Inflammatory macrophage treated with lipopolysaccharide for 4 hours (primary cell): ENCODE results near the gene APBB1IP.
"Not testable (repeated sequence)": the region's sequence is repeated elsewhere in the genome, so short reads cannot be mapped to it uniquely, and the experiment has no call there.

Experiments used
- DNase-seq: peaks from one replicate; pipeline ENCODE4 v3.0.0-alpha.2; 2020

Gene APBB1IP

DNA sequence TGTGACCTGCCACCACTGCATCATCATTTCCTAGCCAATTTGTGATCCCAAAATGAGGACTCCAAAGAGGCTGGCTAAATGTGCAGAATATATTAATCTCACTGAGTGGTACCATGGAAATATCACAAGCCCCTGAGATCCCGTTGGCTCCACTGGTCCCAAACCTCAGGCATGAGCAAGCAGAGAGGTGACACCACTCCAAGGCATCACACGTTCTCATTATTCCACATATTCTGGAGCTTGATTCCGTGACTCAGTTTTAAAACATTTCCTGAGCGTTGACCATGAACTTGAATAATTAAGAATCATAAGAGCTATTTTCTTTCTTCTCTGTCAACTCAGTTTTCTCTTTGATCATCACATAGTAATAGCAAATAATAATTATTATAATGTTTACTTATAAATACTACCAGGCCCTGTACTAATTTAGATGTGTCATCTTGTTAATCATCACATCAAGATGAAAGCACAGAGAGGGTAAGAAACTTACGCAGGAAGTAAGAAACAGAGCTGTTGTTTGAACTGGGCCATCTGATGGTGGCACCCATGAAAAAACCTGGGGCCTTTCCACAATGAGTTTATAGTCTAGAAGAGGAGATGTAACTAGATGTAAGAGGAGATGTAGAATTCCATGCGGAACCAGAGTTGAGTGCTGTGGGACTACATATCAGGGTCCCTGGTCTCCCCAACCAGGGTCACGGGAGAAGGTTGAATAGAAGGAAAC, 3.5 kb downstream of the APBB1IP start:
- DNase-seq, result no peak

DNA sequence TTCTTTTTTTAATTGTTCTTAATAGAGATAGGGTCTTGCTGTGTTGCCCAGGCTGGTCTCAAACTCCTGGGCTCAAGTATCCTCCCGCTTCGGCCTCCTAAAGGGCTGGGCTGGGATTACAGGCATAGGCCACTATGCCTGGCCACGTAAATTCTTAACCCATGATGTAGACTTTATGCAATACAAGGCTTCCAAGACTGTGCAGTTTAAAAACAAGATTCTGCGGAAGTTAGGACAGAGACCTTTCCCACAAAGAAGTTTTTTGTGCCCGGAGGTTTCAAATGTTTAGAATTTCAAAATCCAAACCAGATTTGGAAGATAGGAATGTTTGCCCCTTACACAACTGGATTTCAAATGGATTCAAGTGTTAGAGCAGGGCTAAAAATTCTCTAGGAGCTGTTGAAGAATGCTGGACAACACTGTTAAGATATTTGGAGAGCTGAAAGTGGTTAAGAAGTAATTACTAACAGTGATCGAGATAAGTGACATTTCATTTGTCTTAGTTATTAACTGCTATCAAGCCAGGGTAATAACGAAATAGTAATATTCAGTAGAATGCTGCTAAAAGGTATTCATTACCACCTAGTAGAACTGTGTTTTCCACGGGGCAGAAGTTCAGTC, 7.4 kb downstream of the APBB1IP start:
- DNase-seq, result peak; percentile 33

DNA sequence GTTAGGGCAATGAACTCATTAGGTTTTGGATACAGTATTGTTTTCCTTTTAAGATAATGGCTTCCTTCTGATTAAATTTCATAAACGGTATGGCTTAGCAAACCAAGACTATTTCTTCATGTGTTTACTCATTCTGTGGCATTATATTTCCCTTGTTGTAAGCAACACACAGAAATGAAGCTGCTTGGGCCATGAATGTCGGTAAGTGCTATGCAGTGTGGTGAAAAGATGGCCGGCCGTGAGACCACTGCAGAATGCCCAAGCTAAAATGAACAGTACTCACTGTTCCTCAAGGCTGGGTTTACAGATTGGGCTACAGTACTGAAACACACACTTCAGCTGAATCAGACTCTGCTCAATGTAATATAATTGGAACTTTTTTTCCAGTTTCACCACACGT, 8.1 kb downstream of the APBB1IP start:
- peak; percentile 34 for DNase-seq

DNA sequence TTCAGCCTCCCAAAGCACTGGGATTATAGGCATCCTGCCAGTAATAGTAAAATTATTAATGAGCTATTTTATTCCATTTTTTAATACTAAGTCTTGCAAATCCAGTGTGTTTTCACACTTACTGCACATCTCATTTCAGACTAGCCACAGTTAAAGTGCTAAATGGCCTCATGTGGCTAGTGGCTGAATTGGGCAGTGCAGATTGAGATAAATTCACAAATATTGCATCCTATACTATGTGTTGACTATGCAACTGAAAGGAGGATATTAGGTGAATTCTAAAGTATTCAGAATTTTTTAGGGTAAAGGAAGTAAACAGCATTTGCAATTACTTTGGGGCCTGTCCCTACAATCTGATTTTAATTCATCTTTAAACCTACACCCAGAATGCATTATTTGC, 10.2 kb downstream of the APBB1IP start:
- no peak for DNase-seq

DNA sequence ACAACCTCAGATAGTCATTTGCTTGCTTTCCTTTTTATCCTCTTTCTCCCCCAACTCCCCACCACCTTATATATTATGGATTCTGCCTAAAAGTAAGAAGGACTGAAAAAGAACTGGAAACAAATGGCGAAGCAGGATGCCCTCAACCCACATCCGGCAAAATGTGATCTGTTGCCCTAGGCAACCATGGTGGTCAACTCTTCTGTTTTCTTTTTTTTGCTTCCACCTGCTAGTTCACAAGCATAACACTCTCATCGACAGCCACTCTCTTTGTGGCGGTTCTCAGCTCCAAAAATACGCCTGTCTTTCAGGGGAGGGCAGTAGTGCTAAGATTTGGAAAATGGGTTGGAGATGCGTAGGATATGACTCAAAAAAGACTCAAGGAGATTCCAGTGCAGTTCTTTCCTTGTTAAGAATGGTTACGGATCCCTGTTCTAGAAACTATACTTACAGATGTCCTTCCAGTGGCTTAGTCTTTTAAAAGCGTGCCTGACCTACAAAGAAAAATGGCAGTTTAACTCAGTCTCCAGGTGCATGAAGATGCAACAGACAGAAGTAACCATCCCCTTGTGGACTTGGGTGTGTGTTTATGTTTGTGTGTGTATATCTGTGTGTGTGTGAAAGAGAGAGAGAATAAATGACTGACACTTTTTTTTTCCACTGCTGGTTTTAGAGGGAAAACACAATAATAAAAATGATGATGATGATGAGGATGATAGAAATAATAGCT, 10.7 kb downstream of the APBB1IP start:
- no peak for DNase-seq

DNA sequence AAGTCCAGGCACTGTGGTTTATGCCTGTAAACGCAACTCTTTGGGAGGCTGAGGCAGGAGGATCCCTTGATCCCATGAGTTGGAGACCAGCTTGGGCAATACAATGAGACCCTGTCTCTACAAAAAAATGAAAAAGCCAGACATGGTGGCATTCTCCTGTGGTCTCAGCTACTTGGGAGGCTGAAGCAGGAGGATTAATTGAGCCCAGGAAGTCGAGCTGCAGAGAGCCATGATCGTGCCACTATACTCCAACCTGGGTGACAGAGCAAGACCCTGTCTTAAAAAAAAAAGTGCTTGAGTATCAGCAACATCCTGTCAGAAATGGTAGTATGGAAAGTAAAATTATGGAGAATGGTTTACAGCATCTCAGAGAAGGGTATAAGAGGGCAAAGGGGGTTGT, 11.6 kb downstream of the APBB1IP start:
- DNase-seq, result no peak

DNA sequence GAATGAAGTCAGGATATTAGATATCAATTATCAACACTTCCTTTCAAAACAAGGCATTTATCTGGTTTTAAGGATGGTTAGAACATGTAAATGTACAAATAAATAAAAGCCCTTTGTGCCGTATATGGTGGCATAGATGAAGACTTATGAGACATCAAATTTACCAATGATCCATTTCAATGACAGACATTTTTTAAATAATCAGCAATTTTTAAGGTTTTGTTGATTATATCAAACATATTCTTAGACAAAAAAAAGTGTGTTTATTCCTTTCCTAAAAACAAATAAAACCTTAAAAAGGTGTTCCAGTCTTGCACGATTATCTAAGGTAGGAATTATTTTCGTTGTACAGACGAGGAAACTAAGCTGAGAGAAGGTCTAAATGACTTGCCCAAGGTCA, 13.8 kb downstream of the APBB1IP start:
- no peak for DNase-seq

DNA sequence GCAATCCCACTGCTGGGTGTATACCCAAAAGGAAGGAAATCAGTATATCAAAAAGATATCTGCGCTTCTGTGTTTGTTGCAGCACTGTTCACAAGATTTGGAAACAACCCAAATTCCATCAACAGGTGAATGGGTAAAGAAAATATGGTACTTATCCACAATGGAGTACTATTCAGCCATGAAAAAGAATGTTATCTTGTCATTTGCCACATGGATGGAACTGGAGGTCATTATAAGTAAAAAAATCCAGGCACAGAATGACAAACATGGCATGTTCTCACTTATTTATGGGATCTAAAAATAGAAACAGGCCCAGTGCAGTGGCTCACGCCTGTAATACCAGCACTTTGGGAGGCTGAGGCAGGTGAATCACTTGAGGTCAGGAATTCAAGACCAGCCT, 15.7 kb downstream of the APBB1IP start:
- no peak for DNase-seq

DNA sequence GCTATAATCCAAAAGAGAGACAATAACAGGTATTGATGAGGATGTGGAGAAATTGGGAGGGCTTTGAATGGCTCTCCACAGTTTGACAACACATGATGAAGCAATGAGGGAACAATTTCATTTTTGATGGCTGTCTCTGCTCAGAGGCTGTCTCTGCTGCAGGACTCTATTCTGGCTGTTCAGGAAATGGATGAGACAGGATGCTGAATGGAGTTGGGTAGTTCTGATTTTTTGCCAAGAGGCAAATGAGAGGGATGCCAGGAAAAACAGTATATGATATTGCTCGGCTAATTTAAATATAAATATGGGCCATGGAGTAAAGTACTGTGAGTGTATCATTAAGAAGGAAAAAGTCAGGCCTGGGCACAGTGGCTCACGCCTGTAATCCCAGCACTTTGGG, 16.8 kb downstream of the APBB1IP start:
- no peak for DNase-seq

DNA sequence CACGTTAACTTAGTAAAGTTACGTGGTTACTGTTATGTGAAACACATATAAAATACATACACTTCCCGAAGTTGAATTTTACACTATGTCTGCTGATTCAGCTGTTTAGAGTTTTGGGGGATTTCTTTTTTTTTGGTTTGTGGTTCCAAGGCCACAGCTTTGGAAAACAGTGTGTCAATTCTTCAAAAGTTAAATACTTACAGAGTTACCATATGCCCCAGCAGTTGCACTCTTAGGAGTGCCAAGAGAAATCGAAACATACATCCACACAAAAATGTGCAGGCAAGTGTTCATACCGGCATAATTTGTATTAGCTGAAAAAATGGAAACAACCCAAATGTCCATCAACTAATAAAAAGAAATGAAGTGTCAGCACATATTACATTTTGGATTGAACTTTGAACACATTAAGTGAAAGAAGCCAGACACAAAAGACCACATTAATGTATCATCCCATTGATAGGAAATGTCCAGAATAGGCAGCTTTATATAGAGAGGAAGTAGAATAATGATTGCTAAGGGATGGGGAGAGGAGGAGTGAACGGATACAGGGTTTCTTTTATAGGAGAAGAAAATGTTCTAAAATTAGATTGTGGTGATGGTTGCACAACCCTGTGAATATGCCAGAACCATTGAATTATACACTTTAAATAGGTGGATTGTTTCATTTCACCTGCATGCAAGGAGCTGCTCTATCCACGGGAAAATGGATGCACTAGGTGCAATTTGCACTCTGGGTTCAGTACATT, 17.6 kb downstream of the APBB1IP start:
- DNase-seq, result no peak

DNA sequence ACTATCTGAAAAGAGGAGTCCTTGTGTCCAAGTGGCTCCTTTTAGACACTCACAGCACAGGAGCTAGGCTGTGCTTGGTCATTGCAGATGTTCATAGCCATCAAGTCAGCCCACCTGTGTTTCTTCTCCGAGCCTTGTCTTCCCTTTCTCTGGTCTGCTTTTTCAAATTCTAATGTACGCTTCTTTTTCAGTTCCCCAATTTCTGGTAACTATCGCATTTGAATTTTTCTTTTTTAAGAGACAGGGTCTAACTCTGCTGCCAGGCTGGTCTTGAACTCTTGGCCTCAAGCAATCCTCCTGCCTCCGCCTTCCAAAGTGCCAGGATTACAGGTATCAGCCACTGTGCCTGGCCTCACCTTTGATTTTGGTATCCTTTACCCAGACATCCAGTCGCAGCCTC, 18.9 kb downstream of the APBB1IP start:
- no peak for DNase-seq

DNA sequence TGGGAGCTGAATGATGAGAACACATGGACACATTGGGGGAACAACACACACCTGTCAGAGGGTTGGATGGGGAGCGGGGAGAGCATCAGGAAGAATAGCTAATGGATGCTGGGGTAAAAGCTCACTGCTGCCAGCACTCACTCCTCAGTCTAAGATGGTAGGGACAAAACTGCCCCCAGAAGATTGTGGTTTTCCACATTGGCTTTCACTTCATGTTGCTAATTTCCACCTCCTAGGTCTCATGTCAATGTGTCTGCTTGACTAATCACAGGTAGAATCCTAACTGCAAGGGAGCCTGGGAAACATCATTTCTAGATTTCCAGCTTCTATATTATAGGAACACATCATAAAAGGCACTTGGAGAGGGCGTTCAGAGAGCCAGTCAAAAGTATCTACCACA, 22.6 kb downstream of the APBB1IP start:
- DNase-seq, result no peak

DNA sequence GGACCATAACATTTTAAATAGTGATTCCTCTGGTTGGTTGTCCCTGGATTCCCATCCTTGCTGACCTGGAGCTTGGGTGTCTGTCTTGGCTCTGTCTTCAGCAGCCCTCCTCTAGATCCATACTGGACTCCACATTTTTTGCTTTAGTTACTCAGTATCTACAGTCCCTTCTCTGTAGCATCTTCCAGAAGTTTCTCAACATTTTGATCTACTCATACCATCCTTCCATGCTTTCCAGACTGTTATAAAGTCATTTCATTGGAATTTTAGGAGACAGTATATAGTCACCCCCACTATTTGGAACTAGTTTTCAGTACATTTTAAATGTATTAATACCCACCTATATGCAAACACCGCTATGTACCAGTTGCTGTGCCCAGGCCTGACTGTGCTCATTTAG, 25.8 kb downstream of the APBB1IP start:
- no peak for DNase-seq

DNA sequence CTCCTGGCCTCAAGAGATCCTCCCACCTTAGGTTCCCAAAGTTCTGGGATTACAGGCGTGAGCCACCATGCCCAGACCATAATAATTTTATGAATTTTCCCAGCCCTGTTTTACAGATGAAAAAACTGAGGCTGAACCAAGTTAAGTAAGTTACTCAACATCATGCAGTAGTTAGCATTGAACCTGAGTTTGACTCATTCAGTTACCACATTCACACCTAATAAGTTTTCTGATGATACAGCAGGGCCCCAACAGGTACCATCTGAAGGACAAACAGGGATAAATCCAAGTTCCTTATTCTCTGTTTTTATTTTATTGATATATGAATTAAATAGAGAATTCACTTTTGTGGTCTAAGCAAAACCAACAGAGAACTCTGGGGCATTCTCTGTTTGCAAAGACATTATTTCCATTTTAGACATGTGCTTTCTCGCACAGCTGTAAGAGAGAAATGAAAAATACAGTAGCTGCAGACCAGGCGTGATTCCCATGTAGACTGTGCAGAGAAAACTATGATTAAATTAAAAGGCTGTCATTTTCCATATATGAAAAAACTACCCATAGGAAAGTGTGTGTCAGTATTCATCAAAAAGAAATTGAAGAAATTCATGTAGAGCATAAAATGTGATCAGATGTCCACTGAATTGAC, 26.6 kb downstream of the APBB1IP start:
- no peak for DNase-seq

DNA sequence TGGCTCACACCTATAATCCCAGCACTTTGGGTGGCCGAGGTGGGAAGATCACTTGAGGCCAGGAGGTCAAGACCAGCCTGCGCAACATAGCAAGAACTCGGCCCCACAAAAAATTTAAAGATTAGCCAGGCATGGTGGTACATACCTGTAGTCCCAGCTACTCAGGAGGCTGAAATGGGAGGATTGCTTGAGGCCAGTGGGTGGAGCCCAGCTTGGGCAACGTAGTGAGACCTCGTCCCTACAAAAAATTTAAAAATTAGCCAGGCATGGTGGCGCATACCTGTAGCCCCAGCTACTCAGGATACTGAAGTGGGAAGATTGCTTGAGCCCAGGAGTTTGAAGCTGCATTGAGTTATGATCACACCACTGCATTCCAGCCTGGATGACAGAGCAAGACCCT, 28.4 kb downstream of the APBB1IP start:
- not testable (repeated sequence) for DNase-seq

DNA sequence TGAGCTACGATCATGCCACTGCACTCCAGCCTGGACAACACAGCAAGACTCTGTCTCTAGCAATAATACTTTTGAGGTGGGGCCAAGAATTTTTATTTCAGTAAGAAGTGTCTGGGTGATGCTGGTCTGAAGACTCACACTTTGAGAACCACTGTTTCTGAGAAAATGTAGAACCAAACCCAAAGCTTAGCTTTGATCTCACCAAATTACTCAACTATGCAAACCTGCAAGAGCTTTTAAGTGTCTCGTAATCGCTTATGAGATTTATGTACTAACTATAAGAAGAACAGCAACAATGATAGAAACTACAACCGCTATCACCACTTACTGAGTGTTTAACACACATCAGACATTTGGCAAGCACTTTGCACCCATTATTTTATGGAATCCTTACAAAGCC, 29.5 kb downstream of the APBB1IP start:
- no peak for DNase-seq

DNA sequence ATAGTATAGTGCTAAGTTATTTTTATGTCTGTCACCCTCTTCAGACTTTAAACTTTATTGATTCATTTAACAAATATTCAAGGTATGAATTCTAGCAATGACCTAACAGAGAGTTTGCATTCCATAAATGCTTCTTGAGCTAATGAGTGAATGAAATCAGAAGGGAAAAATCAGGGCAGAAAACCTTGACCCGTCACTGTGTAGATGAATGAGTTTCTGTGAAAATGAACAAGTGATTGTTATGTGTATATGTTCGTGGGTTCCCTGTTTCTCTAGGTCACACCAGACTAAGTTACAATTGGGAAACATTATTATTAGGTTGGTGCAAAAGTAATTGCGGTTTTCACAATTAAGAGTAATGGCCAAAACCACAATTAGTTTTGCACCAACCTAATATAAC, 30.1 kb downstream of the APBB1IP start:
- DNase-seq, result no peak

DNA sequence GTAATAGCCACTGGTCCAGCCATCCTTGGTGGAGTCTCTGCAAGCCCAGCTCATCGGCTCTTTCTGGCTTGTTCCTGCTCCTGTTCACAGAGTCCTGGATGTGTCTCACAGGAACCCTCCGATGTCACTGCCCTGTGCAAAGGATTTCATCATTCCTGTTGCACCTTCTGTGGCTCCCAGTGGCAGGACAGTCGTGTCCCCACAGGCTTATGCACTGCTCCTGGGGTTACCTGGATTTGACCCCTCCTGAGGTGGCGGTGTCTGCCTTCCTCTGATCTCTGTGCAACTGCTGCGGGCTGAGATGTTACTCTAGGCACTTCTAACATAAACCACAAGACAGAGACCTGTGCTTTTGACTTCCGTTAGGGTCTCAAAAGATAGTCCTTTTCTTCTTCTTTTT, 30.6 kb downstream of the APBB1IP start:
- no peak for DNase-seq

DNA sequence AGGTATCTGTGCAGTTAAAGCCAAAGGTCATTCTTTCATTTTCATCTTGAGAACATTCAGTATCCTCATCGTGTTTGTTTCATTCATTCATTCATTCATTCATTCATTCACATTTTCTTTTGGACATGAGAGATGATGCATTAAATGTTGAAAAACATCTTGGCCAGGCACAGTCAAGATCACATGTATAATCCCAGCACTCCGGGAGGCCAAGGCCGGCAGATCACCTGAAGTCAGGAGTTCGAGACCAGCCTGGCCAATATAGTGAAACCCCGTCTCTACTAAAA, 34.3 kb downstream of the APBB1IP start:
- DNase-seq, result no peak

DNA sequence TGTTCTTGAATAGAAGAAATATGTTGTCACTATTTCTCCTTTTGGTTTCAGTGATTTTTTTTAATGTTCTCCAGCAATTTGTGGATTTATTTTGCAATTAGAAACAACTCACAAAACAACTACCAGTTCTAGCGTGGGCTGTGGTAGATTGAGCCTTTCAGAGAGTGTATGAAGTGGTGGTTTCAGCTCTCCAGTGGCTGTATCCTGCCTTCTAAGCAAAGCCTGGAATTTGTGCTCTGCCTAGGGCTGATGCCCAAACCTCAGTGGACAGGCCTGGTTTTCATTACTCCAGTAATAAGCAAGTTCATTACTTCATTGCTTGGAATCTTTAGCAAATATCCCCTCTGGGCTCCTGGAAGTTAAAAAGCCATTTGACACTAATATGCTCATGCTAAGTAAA, 35.9 kb downstream of the APBB1IP start:
- peak; percentile 73 for DNase-seq

DNA sequence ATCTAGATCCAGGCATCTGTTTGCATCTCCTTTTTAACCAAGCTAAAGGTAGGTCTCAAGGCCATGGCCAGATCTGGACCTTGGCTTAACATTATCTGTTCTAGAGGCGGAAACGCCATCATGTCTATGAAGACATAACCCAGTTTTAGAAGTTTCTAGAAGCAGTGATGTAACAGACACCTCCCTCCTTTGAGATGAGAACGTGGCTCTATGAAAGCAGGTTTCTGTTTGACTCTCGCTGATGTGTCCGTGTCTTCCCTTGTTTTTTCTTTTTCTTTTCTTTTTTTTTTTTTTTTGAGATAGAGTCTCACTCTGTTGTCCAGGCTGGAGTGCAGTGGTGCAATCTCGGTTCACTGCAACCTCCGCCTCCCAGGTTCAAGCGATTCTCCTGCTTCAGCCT, 36.7 kb downstream of the APBB1IP start:
- peak; percentile 34 for DNase-seq

DNA sequence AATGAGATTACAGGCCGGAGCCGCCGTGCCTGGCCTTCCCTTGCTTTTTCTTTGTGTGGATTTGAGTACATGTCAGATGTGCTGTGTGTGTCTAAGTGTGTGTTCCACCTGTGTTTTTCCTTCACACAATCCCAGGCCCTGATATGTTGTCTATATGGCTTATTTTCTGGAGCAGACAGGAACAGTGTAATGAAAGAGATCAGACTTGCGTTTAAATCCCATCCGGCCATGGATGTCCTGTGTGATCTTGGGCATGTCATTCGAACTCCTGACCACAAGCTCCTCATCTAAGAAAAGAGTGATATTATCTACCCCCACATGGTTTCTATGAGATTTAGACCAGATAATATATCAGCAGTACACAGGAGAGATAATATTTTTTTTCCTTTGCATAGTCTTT, 37.2 kb downstream of the APBB1IP start:
- no peak for DNase-seq

DNA sequence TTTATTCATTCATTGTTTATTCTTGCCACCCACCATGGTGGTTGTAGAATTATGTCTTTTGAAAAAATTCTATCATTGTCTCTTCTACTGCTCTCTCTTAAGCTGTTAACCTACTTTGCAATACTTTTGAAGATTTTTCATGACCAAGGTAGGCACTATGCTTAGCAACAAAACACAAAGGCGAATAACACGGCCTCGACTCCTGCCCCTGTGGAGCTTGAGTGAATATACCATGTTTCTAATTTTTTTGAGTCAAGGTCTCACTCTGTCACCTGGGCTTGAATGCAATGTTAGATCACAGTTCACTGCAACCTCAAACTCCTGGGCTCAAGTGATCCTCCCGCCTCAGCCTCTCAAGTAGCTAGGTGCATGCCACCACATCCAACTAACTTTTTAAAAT, 39.4 kb downstream of the APBB1IP start:
- DNase-seq, result no peak
